Peyer's patch (tissue), 4 donors: Measurements from ENCODE around the gene PRDM15.

Source experiments
- CTCF ChIP-seq, 6 experiments: fragments of 450-650 bp in 4 of 6; fragments of 200-600 bp in 2 of 6; sonication (generic) in 1 of 6; IDR thresholded peaks; one replicate each; pipeline ENCODE4 v1.5.1; 2017 to 2019; ENCODE audit warnings: antibody characterized with exemption in 6 of 6, mild to moderate bottlenecking in 3 of 6, moderate library complexity in 1 of 6
- POLR2A ChIP-seq, 2 donors: fragments of 450-650 bp; IDR thresholded peaks; one replicate each; pipeline ENCODE4 v1.5.1; 2017; ENCODE audit warnings: antibody characterized with exemption in 2 of 2, mild to moderate bottlenecking in 2 of 2, moderate library complexity in 2 of 2

- TF ChIP-seq CTCF (IDR thresholded peaks at IDR 0.05) (no peak), POLR2A (IDR thresholded peaks at IDR 0.05) (no peak)
Observed at GRCh38 chr21:41864311-41865001, 14.7 kb downstream of the PRDM15 start.
